ENCODE measurements around the gene PSMD3. TPM values are rescaled to one million over a fixed set of nuclear protein-coding genes. Genes with fewer than 3 reads are reported as not detected.
"Not testable (repeated sequence)": the region's sequence is repeated elsewhere in the genome, so short reads cannot be mapped to it uniquely, and the experiment has no call there.

PSMD3 gene
- total RNA-seq, 4 donors from 2014 or later = 64.7 to 109 (median 72.1) TPM

- no peak for TF ChIP-seq EP300 (IDR thresholded peaks at IDR 0.05)
- TF ChIP-seq CTCF (IDR thresholded peaks at IDR 0.05) = no peak
- TF ChIP-seq POLR2A (IDR thresholded peaks at IDR 0.05) = no peak
Measured at GRCh38 chr17:40004712-40005111, 24.1 kb downstream of the PSMD3 start.

GRCh38 chr17:40005520-40005919 is 24.9 kb downstream of the PSMD3 start:
- Histone ChIP-seq H3K27me3 (no peaks in the 10 kb centered on the region), H3K36me3 (no peaks in the 10 kb centered on the region), H3K4me3 (no peak overlapping the region), H3K27ac (no peak overlapping the region), H3K9me3 (no peaks in the 10 kb centered on the region), H3K4me1 (no peaks in the 10 kb centered on the region)
- no peak for TF ChIP-seq EP300 (IDR thresholded peaks at IDR 0.05)
- 80 to 85% methylated on average over 6 of the region's 6 CpGs for WGBS, 2 donors
- DNase-seq (ENCODE audit: low spot score in 2 of 2) = no peak

More at GRCh38 chr17:40004712-40005111, 24.1 kb downstream of the PSMD3 start:
- Histone ChIP-seq H3K27me3 (no peaks in the 10 kb centered on the region), H3K9me3 (no peaks in the 10 kb centered on the region), H3K27ac (no peak overlapping the region), H3K36me3 (no peaks in the 10 kb centered on the region), H3K4me3 (no peak overlapping the region), H3K4me1 (no peaks in the 10 kb centered on the region)
- no peak for DNase-seq (ENCODE audit: low spot score in 2 of 2)
- WGBS, 2 donors = 86 to 92% methylated on average over 7 of the region's 7 CpGs

GRCh38 chr17:40010946-40011500 is 30.4 kb downstream of the PSMD3 start:
- H3K27me3 ChIP-seq; H3K36me3 ChIP-seq; DNase-seq (ENCODE audit: low spot score in 2 of 2); H3K4me3 ChIP-seq; H3K27ac ChIP-seq; H3K9me3 ChIP-seq: not testable (repeated sequence)
- peaks cover 0 to 22% (median 4%) of the 10 kb centered on the region in 4 donors for H3K4me1 ChIP-seq
- 90 to 96% methylated on average over 5 to 26 of the region's 38 CpGs for WGBS, 2 donors

GRCh38 chr17:40012017-40012647 is 31.5 kb downstream of the PSMD3 start:
- H3K36me3 ChIP-seq; H3K27me3 ChIP-seq; H3K4me3 ChIP-seq; H3K27ac ChIP-seq; H3K9me3 ChIP-seq; DNase-seq (ENCODE audit: low spot score in 2 of 2): not testable (repeated sequence)
- H3K4me1 ChIP-seq = peaks cover 0 to 22% (median 4%) of the 10 kb centered on the region in 4 donors
- WGBS, 2 donors = 79 to 82% methylated on average over 22 of the region's 22 CpGs

- H3K9me3 ChIP-seq = no peaks in the 10 kb centered on the region
- peak overlapping the region in 2 of 4 donors; percentile 3 to 67 for H3K27ac ChIP-seq
- peaks cover 0 to 43% (median 10%) of the 10 kb centered on the region in 4 donors for H3K4me1 ChIP-seq
- peaks cover 0 to 9% (median 0%) of the 10 kb centered on the region in 3 donors for H3K36me3 ChIP-seq
- no peak for DNase-seq (ENCODE audit: low spot score in 2 of 2)
- TF ChIP-seq POLR2A (IDR thresholded peaks at IDR 0.05) = no peak
- H3K27me3 ChIP-seq = no peaks in the 10 kb centered on the region
- WGBS, 2 donors = 38 to 40% methylated on average over 10 to 18 of the region's 18 CpGs
- H3K4me3 ChIP-seq = no peak overlapping the region
Measured at GRCh38 chr17:40014375-40014980, 33.9 kb downstream of the PSMD3 start.

GRCh38 chr17:40015005-40015997 is 34.7 kb downstream of the PSMD3 start, which contains the start of gene CSF3:
Gene CSF3, plus strand, starts transcription at chr17:40015440. Its CDS starts 35 bp downstream, at chr17:40015475.
- Histone ChIP-seq H3K36me3 (peaks cover 0 to 18% (median 0%) of the 10 kb centered on the region in 3 donors), H3K9me3 (no peaks in the 10 kb centered on the region), H3K4me3 (no peak within 1 kb of the TSS), H3K27ac (peak within 1 kb of the TSS in 2 of 4 donors; percentile 17 to 67), H3K4me1 (peaks cover 0 to 51% (median 10%) of the 10 kb centered on the region in 4 donors), H3K27me3 (no peaks in the 10 kb centered on the region)
- TF ChIP-seq EP300 (IDR thresholded peaks at IDR 0.05) (no peak), POLR2A (IDR thresholded peaks at IDR 0.05) (no peak), CTCF (IDR thresholded peaks at IDR 0.05) (no peak)
- DNase-seq (ENCODE audit: low spot score in 2 of 2) = no peak
- WGBS, 2 donors = 60% methylated on average over 19 to 20 of the region's 20 CpGs
